GM19043 (cell line): ENCODE measurements around the gene CHST4.
"Not testable (repeated sequence)": the region's sequence is repeated elsewhere in the genome, so short reads cannot be mapped to it uniquely, and the experiment has no call there.

Source experiments
- ATAC-seq: cut with Tn5 transposase; IDR thresholded peaks from one replicate; pipeline ENCODE4 v1.9.1; 2021; ENCODE audit warnings: low read depth; ENCODE audit not compliant: unreplicated experiment

Gene CHST4

DNA sequence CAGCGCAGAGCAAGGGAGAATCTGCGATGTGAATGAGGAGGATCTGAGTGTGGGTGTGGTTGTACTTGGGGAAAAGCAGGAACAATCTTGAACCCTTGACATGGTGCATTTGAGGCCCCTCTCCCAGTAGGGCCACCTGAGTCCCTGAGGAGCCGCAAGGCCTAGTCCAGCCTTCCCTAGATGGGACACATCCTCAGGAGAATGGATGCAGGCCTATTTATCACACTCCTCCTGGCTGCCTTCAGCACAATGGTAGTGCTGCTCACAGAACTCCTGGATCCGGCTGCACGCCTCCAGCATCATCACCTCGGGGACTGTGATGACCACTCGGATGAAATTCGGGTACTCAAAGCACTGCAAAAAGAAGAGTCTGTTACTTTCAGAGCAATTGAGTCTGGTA, 41.7 kb downstream of the CHST4 start:
- ATAC-seq: no peak

DNA sequence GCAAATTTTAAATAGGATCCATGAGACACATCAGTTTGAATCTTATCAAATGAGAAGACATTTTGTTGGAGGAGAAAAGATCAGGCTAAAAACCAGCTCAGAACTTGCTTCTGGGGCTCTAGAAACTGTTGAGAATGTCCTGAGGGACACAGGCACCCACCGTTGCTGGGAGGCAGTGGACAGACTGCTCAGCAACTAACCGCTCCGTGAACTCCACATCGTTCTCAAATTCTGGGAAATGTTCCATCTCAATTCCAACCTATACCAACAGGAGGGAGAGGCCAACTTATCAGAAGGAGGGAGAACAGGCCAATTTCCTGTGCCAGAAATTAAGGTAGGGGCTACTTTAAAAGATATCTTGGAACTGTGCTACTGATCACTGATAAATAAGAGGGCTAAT, 42.3 kb downstream of the CHST4 start:
- ATAC-seq: no peak

GRCh38 chr16:71569621-71570020, 43.4 kb downstream of the CHST4 start:
- ATAC-seq: no peak

DNA sequence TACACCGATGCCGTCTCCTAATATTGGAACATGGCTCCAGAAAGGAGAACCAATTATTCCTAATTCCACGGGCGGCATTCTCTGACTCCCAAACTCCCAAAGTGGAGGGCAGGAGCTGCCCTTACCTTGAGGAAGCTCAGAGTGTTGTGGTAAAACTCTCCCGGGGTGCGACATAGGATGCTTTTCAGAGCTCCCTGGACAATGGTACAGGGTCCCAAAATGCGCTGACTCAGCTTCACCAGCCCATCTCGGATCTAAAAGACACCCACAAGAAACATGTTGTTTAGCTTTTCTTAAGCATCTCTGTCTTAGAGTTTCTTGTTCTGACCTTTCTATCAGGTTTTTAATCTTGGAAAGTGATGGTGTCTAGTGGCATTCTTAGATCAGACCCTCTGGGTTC, 43.9 kb downstream of the CHST4 start:
- no peak for ATAC-seq

GRCh38 chr16:71572497-71573116, 46.4 kb downstream of the CHST4 start:
- no peak for ATAC-seq

DNA sequence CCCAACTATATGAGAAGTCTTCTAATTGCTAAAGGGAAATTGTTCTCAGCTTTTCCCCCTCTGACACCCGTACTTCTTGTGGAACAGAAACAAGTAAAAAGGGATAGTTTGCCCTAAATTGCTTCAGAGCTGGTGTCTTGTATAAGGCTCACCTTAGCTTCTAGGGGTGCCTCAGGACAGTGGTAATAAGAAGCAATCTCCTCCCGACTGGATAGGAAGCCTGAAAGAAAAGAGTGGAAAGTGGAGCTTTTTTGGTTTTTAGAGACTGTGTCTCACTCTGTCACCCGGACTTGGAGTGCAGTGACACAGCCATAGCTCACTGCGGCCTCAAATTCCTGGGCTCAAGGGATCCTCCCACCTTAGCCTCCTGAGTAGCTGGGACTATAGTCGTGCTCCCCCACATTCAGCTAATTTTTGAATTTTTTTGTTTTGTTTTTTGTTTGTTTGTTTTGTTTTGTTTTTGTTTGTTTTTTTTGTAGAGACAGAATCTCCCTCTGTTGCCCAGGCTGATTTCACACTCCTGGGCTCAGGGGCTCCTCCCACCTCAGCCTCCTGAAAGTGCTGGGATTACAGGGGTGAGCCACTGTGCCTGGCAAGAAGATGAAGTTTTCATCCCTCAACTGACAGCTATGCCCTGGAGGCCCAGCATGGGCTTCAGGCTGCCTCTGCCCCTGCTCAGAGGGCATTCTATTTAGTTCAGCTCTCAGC, 47.3 kb downstream of the CHST4 start:
- no peak for ATAC-seq

DNA sequence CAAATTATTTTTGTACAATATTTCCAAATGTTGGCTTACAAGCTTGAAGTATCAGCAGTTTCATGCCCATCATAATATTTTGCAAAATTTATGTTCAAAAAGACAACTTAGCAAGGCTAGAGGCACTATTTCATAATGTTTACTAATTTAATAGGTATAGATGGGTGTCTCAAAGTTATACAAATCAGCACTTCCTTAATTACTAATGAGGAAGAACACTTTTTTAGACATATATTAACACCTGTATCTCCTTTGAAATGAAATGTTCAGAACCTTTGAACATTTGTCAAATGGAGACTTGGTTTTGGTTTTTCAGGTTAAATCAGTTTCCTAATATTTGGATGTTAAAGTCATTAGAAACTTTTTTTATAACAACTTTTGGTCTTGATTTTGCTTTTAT, 48.5 kb downstream of the CHST4 start:
- no peak for ATAC-seq

DNA sequence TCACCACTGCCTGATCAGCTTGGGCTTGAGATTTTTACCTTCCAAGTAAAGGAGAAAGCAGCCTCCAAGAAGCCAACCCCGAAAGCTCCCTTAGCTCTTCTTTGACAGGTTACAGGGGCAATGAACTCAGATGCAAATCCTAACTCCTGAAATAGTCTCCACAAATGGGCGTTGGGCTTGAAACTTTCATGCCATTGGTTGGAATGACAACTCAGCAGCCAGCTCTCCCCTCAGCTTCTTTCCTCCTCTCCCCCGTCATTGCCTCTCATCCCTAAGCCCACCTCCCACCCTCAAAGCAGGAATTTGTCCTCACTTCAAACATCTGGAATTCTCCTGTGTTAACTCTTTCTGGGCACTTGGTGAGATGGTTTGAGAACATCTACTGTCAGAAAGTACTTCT, 50.7 kb downstream of the CHST4 start, which contains the start of gene TAT:
Gene TAT (minus strand): TSS at position 122 of the 400 bp plus-strand sequence. CDS start 677 bp downstream, outside the sequence.
- no peak for ATAC-seq

DNA sequence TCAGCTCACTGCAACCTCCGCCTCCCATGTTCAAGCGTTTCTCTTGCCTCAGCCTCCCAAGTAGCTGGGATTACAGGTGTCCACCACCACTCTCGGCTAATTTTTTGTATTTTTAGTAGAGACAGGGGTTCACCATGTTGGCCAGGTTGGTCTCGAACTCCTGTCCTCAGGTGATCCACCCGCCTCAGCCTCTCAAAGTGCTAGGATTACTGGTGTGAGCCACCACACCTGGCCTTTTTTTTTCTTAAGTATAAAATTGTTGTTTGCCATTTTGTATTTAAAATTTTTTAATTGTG, 56.3 kb downstream of the CHST4 start:
- ATAC-seq: not testable (repeated sequence)

- ATAC-seq: no peak
Measured at GRCh38 chr16:71584543-71585317, 58.5 kb downstream of the CHST4 start.

- ATAC-seq: no peak
Measured at GRCh38 chr16:71585318-71585703, 59.1 kb downstream of the CHST4 start.
